ENCODE data around the gene RAP1GAP. TPM values are rescaled to one million over a fixed set of nuclear protein-coding genes. Genes with fewer than 3 reads are reported as not detected.

The RAP1GAP gene
- total RNA-seq, 2 experiments from 2014 or later, result 1.3 to 1.6 TPM

GRCh38 chr1:21638531-21639341 lies 30.4 kb downstream of the RAP1GAP start:
- Mint-ChIP-seq H3K4me1 (ENCODE audit: low read depth) (peaks cover 6% of the 10 kb centered on the region), H3K27ac (no peak overlapping the region), H3K36me3 (ENCODE audit: low read depth) (no peaks in the 10 kb centered on the region), H3K27me3 (peaks cover 7% of the 10 kb centered on the region), H3K9me3 (no peaks in the 10 kb centered on the region), H3K4me3 (no peak overlapping the region)
- DNase-seq (peak; percentile 39), ATAC-seq (peak; percentile 80)
- CTCF ChIA-PET, result interaction anchor here (0.9 to 1.2 kb wide), 2 partner anchors 8 to 19 kb away, joined by 3 read pairs; no protein-coding TSS in a partner anchor
- TF ChIP-seq CTCF (IDR thresholded peaks at IDR 0.05), result no peak
- intact Hi-C loops (cut with micrococcal nuclease), result no loop called here
- POLR2A ChIA-PET, result no interaction called here

GRCh38 chr1:21637514-21637913 lies 31.6 kb downstream of the RAP1GAP start:
- H3K27ac Mint-ChIP-seq, result no peak overlapping the region
- no peaks in the 10 kb centered on the region for H3K27me3 Mint-ChIP-seq
- no peaks in the 10 kb centered on the region for H3K9me3 Mint-ChIP-seq
- no peaks in the 10 kb centered on the region for H3K36me3 Mint-ChIP-seq (ENCODE audit: low read depth)
- peaks cover 6% of the 10 kb centered on the region for H3K4me1 Mint-ChIP-seq (ENCODE audit: low read depth)
- CTCF ChIA-PET, result no interaction called here
- TF ChIP-seq CTCF (IDR thresholded peaks at IDR 0.05), result no peak
- no peak overlapping the region for H3K4me3 Mint-ChIP-seq
- intact Hi-C loops (cut with micrococcal nuclease), result no loop called here
- ATAC-seq (no peak), DNase-seq (no peak)
- POLR2A ChIA-PET, result no interaction called here

GRCh38 chr1:21636029-21636428 lies 33.1 kb downstream of the RAP1GAP start:
- peaks cover 6% of the 10 kb centered on the region for H3K4me1 Mint-ChIP-seq (ENCODE audit: low read depth)
- no peak overlapping the region for H3K4me3 Mint-ChIP-seq
- H3K36me3 Mint-ChIP-seq (ENCODE audit: low read depth), result no peaks in the 10 kb centered on the region
- no peak for DNase-seq
- no peak overlapping the region for H3K27ac Mint-ChIP-seq
- no peaks in the 10 kb centered on the region for H3K27me3 Mint-ChIP-seq
- ATAC-seq, result no peak
- ChIA-PET CTCF (no interaction called here), POLR2A (no interaction called here)
- TF ChIP-seq CTCF (IDR thresholded peaks at IDR 0.05), result no peak
- H3K9me3 Mint-ChIP-seq, result no peaks in the 10 kb centered on the region
- intact Hi-C loops (cut with micrococcal nuclease), result no loop called here

- ChIA-PET CTCF (no interaction called here), POLR2A (no interaction called here)
- DNase-seq (no peak), ATAC-seq (no peak)
- Mint-ChIP-seq H3K27ac (no peak overlapping the region), H3K27me3 (no peaks in the 10 kb centered on the region), H3K4me1 (ENCODE audit: low read depth) (peaks cover 6% of the 10 kb centered on the region), H3K36me3 (ENCODE audit: low read depth) (no peaks in the 10 kb centered on the region), H3K4me3 (no peak overlapping the region), H3K9me3 (no peaks in the 10 kb centered on the region)
- TF ChIP-seq CTCF (IDR thresholded peaks at IDR 0.05), result no peak
- intact Hi-C loops (cut with micrococcal nuclease), result no loop called here
Observed at GRCh38 chr1:21634806-21635535, 34.2 kb downstream of the RAP1GAP start.

Data from activated CD8-positive, alpha-beta T cell treated with anti-CD3 and anti-CD28 coated beads for 36 hours (primary cell).